GDM1 (cell line): Measurements from ENCODE around the gene SPSB4.

Source experiments
- DNase-seq: peaks from one replicate; lab custom pipeline; 2025; lab: John Stamatoyannopoulos, UW

Gene SPSB4

GRCh38 chr3:141055136-141055535 is 4.0 kb downstream of the SPSB4 start:
- no peak for DNase-seq

DNA sequence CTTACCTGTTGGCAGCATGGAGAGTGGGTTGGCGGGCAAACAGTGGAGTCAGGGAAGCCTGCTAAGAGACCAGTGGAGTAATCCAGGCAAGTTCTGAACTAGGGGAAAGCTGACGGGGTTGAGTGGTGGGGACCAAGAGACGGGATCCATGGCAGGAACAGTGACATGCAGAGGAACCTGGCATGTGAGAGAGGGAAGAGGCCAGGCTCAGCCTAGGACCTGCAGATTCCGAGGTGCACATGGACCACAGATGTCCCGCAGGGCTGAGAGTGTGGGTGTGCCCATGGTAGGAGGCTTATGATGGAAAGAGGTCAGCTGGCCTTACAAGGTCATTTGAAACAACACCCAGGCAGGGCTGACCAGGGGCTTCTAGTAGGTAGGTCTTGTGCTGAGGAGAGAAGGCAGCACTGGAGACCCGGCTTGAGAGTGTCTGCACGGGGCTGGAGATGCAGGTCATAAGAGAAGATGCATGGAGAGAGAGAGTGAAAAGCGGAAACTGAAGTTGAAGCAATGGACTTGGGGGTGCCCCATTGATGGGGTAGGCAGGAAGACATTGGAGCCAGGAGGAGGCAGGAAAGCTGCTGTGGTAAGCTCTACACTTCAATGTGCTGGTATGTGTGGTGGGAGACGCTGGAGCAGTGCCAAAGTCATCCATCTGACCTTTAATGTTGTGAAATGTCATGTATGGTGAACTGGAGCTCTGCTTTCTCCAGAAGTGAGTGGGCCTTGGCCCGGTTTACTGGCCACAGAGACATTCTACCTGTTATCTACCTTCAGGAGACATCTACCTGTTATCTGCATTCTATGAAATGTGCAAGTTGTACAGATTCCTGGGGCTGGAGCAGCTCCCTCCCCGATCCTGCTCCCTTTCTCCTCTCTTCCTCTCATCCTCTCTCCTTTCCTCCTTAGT is 4.6 kb downstream of the SPSB4 start:
- no peak for DNase-seq

DNA sequence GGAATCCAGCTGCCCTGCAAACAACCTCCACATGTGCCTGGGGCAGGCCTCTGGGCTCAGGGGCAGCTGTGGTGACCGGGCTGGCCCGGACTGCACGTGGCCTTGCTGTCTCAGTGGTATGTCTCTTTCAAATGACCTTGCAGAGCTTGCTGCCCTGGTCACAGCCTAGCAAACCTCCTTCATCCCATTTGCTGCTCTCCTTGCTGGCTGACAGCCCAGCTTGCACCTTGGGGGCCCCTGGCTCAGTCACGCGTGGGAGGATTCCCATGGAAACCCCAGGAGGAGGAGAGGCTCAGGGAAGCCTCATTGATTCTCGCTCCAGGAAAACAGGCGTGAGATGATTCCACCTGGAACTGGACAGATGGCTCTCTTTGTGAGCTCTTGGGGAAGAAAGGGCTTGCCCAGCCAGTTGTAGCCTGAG is 5.6 kb downstream of the SPSB4 start:
- no peak for DNase-seq

GRCh38 chr3:141057436-141057835 is 6.3 kb downstream of the SPSB4 start:
- DNase-seq: no peak

GRCh38 chr3:141057946-141058800 is 7.0 kb downstream of the SPSB4 start:
- no peak for DNase-seq

DNA sequence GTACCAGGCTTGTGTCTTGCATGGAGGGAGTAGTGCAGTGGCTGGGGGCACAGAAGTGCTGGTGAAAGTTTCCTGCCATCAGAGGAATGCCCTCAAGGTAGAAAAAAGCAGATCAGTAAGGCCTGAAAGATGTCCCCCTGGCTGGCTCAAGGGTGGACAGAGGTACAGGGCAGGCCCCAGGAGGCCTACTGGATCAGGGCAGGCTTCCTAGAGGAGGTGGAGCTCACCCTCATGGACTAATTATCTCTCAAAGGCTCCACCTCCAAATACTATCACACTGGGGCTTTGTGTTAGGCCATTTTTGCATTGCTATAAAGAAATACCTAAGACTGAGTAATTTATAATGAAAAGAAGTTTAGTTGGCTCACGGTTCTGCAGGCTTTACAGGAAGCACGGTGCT is 7.8 kb downstream of the SPSB4 start:
- DNase-seq: no peak

- no peak for DNase-seq
Measured at GRCh38 chr3:141059816-141060215, 8.7 kb downstream of the SPSB4 start.

GRCh38 chr3:141060327-141060726 is 9.2 kb downstream of the SPSB4 start:
- DNase-seq: no peak

GRCh38 chr3:141063831-141064230 is 12.7 kb downstream of the SPSB4 start:
- peak; percentile 81 for DNase-seq

GRCh38 chr3:141064255-141064926 is 13.2 kb downstream of the SPSB4 start:
- DNase-seq: no peak

GRCh38 chr3:141065258-141065657 is 14.1 kb downstream of the SPSB4 start:
- no peak for DNase-seq

DNA sequence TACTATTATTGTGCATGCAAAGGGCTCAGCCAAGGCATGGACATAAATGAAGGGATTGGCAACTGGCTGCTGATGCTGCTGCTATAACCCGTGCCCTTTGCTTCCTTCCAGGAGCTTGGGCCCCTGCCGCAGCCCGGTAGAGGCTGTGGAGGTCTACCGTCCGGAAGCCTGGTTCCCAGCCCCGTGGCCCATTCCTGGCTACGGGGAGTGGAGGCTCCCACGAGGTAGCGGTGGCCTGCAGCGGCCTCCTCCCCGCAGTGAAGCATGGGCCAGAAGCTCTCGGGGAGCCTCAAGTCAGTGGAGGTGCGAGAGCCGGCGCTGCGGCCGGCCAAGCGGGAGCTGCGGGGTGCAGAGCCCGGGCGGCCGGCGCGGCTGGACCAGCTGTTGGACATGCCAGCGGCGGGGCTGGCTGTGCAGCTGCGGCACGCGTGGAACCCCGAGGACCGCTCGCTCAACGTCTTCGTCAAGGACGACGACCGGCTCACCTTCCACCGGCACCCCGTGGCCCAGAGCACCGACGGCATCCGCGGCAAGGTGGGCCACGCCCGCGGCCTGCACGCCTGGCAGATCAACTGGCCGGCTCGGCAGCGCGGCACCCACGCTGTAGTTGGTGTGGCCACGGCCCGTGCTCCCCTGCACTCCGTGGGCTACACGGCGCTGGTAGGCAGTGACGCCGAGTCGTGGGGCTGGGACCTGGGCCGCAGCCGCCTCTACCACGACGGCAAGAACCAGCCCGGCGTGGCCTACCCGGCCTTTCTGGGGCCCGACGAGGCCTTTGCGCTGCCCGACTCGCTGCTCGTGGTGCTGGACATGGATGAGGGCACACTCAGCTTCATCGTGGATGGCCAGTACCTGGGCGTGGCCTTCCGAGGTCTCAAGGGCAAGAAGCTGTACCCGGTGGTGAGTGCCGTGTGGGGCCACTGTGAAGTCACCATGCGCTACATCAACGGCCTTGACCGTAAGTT is 15.0 kb downstream of the SPSB4 start:
- DNase-seq: no peak

DNA sequence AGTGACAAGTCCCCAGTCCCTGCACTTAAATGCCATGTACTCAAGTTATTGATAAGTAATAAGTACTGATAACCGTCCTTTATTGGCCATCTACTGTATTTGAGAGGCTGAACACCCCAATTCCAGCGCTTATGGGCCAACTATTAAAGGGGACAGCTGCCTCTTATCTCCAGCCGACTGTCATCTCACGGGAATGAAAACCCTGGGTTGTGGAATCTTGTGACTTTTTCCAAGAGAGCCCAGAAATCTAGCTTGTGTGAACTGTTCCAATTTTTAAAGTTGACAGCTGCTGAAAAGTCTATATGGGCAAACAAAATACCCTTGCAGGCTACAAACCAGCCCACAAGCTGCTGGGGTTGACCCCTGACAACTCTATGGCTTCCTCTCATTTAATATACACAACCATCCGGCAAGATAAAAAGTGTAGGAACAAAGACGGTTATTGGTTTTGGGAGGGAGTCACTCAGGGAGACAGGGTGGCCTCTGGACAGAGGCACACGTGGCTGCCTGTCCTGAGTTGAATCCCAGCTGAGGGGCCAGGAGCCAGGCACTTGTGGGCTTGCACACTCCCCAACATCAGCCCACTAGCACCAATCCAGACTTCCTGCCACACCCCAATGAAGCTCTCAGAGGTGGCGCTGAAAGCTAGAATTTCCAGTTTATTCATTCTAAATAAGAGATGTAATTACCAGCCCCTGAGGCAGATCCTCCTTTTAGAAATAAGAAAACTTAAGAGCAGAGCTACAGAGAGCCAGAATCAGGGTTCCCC is 16.2 kb downstream of the SPSB4 start:
- no peak for DNase-seq

- DNase-seq: no peak
Measured at GRCh38 chr3:141070229-141070628, 19.1 kb downstream of the SPSB4 start.

- no peak for DNase-seq
Measured at GRCh38 chr3:141070727-141071357, 19.7 kb downstream of the SPSB4 start.

DNA sequence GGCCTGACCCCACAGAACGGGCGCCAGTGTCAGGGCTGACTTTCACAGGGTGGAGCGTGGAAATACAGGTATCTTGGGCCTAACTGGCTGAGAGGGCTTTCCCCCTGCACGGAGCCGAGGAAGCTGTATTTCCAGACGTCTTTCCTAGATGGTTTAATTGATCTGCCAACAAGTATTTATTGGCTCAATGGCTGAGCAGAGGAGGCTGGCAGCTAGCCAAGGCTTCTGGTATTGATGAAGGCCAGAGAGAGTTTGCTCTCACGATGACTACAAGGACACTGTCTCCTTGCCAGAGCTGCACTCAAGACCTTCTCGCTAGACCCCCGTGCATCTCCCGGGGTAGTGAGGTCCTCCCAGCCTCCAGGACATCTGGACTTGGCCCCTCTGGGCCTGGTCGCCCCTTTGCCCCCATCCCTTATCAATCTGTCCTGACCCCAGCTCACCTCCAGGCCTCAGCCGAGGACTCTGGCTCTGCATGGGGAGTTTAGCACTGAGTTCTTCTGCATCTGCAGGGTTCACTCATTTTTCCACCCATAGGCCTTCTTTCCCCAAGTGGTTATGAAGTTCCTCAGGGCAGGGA is 20.6 kb downstream of the SPSB4 start:
- no peak for DNase-seq

DNA sequence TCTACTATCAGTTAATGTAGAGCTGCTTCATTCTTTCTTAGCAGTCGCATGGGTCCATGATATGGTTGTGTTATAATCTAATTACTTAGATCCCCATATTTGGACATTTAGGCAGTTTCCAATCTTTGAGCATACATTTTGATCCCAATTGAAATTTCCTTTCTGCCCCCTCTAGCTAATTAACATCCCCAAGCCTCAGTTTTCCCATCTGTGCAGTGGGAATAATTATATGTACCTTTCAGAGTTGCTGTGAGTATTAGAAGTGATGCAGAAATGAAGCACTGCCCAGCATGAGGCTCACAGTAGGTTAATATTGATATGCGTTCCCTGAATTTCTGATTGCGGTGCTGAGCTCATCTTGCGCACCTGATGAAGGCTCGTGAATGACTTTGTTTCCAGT is 21.8 kb downstream of the SPSB4 start:
- DNase-seq: no peak

DNA sequence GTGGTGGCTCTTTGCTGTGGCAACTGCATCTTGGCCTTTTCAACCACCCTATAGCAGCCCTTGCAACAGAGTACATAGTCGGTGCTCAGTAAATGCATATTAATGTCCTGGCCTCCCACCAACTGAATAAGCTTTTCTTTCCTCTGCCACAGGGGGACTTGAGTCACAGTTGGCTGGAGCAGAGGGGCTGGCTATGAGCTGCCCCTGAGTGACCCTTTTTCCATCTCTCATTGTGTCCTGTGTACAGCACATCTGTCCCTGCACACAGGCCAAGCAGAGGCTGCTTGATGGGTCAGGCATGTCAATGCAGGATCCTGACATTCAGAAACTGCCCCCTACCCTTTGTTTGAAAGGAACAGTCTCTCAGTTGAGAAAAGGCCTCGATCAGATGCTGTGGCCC is 22.4 kb downstream of the SPSB4 start:
- DNase-seq: no peak

GRCh38 chr3:141074529-141074928 is 23.4 kb downstream of the SPSB4 start:
- DNase-seq: no peak
